Ascending aorta (tissue), 2 donors: ENCODE measurements around the gene RPL7A. TPM values are rescaled to one million over a fixed set of nuclear protein-coding genes. Genes with fewer than 3 reads are reported as not detected.
"Not testable (repeated sequence)": the region's sequence is repeated elsewhere in the genome, so short reads cannot be mapped to it uniquely, and the experiment has no call there.

ENCODE experiments used
- DNase-seq, 2 donors: peaks; one replicate each; pipeline ENCODE4 v3.0.0-alpha.2; 2019; ENCODE audit warnings: low spot score in 2 of 2
- H3K27ac ChIP-seq, 2 donors: fragments of 200-600 bp; sonication (generic); one replicate each; pipeline ENCODE4 v1.5.1; 2016 to 2017; ENCODE audit warnings: mild to moderate bottlenecking in 1 of 2
- H3K27me3 ChIP-seq: fragments of 200-600 bp; sonication (generic); one replicate; pipeline ENCODE4 v1.5.1; 2017
- H3K36me3 ChIP-seq, 2 donors: fragments of 200-600 bp; sonication (generic); one replicate each; pipeline ENCODE4 v1.5.1; 2016
- H3K4me1 ChIP-seq, 2 donors: fragments of 200-600 bp; sonication (generic); one replicate each; pipeline ENCODE4 v1.5.1; 2016 to 2017; ENCODE audit warnings: mild to moderate bottlenecking in 1 of 2
- H3K4me3 ChIP-seq, 2 donors: fragments of 200-600 bp; sonication (generic); one replicate each; pipeline ENCODE4 v1.5.1; 2016 to 2017; ENCODE audit warnings: mild to moderate bottlenecking in 1 of 2
- H3K9me3 ChIP-seq, 2 donors: fragments of 200-600 bp; sonication (generic); one replicate each; pipeline ENCODE4 v1.5.1; 2016
- intact Hi-C: fragments of 100-400 bp; cut with DNase I; formaldehyde crosslinking; loops from one replicate; pipeline ENCODE4 v1.15.1; 2023
- total RNA-seq: library from RNA; depleted of rRNA; stranded (reverse); fragments of >200 nt; gene quantifications from one replicate; pipeline ENCODE4 v1.1.0, GENCODE V29; 2016
- TF ChIP-seq, protein P1 (sequence below), 3 experiments: fragments of 200-600 bp in 2 of 3; fragments of 450-650 bp in 1 of 3; sonication (generic) in 2 of 3; IDR thresholded peaks; one replicate each; pipeline ENCODE4 v1.5.1; 2016 to 2019; ENCODE audit warnings: antibody characterized with exemption in 3 of 3, mild to moderate bottlenecking in 1 of 3, moderate library complexity in 1 of 3

The RPL7A gene
- total RNA-seq, 1 donor from 2014 or later: 1,203 TPM

- Histone ChIP-seq H3K36me3 (no peaks in the 10 kb centered on the region), H3K4me1 (no peaks in the 10 kb centered on the region), H3K27me3 (no peaks in the 10 kb centered on the region), H3K4me3 (no peak overlapping the region), H3K9me3 (no peaks in the 10 kb centered on the region), H3K27ac (no peak overlapping the region)
- TF ChIP-seq, protein P1, sequence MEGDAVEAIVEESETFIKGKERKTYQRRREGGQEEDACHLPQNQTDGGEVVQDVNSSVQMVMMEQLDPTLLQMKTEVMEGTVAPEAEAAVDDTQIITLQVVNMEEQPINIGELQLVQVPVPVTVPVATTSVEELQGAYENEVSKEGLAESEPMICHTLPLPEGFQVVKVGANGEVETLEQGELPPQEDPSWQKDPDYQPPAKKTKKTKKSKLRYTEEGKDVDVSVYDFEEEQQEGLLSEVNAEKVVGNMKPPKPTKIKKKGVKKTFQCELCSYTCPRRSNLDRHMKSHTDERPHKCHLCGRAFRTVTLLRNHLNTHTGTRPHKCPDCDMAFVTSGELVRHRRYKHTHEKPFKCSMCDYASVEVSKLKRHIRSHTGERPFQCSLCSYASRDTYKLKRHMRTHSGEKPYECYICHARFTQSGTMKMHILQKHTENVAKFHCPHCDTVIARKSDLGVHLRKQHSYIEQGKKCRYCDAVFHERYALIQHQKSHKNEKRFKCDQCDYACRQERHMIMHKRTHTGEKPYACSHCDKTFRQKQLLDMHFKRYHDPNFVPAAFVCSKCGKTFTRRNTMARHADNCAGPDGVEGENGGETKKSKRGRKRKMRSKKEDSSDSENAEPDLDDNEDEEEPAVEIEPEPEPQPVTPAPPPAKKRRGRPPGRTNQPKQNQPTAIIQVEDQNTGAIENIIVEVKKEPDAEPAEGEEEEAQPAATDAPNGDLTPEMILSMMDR (IDR thresholded peaks at IDR 0.05): no peak
- no peak for DNase-seq
- intact Hi-C loops: no loop called here
Measured at GRCh38 chr9:133389025-133389557, 41.1 kb downstream of the RPL7A start.

DNA sequence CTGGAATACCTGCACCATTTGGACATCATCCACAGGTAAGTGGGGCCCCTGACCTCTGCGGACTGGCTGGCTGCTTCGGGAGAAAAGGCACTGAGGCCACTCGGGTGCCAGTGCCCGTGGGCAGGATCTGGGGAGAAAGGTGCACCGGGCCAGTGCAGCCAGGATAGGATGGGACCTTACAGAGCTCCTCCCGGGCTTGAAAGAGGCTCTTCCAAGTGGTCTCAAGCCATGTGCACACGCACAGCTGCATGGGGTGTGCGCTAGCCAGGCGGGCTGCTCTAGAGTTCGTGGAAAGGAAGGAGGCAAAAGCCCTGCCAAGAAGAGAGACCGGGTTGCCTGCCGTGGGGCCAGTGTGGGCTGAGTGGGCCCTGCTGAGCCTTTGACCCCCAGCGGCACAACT lies 41.5 kb downstream of the RPL7A start:
- Histone ChIP-seq H3K27me3 (no peaks in the 10 kb centered on the region), H3K36me3 (no peaks in the 10 kb centered on the region), H3K27ac (no peak overlapping the region), H3K4me1 (no peaks in the 10 kb centered on the region), H3K4me3 (no peak overlapping the region), H3K9me3 (no peaks in the 10 kb centered on the region)
- DNase-seq: no peak
- intact Hi-C loops: no loop called here
- TF ChIP-seq, protein P1 (IDR thresholded peaks at IDR 0.05): no peak

DNA sequence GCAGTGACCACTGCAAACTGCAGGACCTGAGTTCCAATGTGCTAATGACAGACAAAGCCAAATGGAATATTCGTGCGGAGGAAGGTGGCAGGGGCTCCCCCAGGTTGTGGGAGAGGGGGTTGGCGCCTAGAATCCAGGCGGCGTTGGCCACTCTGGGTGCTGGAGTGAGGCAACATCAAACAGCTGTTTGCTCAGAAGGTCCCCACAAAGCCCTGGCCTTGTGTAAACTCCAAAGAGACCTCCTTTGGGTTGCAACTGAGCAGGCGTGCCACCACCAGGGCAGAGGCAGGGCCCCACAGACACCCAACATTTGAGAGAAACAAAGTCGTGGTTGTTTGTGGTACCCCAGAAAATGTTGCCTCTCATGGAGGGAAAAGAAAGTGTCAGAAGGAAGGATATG lies 42.7 kb downstream of the RPL7A start:
- intact Hi-C loops: no loop called here
- Histone ChIP-seq H3K27ac (no peak overlapping the region), H3K4me3 (no peak overlapping the region), H3K27me3 (no peaks in the 10 kb centered on the region), H3K4me1 (no peaks in the 10 kb centered on the region), H3K36me3 (no peaks in the 10 kb centered on the region), H3K9me3 (no peaks in the 10 kb centered on the region)
- DNase-seq: no peak
- TF ChIP-seq, protein P1 (IDR thresholded peaks at IDR 0.05): no peak

DNA sequence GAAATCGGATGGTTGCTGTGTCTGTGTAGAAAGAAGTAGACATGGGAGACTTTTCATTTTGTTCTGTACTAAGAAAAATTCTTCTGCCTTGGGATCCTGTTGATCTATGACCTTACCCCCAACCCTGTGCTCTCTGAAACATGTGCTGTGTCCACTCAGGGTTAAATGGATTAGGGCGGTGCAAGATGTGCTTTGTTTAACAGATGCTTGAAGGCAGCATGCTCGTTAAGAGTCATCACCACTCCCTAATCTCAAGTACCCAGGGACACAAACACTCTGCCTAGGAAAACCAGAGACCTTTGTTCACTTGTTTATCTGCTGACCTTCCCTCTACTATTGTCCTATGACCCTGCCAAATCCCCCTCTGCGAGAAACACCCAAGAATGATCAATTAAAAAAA lies 43.4 kb downstream of the RPL7A start:
- H3K4me3 ChIP-seq, H3K27me3 ChIP-seq, H3K36me3 ChIP-seq, H3K27ac ChIP-seq, DNase-seq, intact Hi-C loops, H3K4me1 ChIP-seq, H3K9me3 ChIP-seq: not testable (repeated sequence)

GRCh38 chr9:133392308-133392707 lies 44.3 kb downstream of the RPL7A start:
- intact Hi-C loops, H3K27me3 ChIP-seq, H3K4me3 ChIP-seq, H3K4me1 ChIP-seq, H3K9me3 ChIP-seq, H3K27ac ChIP-seq, H3K36me3 ChIP-seq, DNase-seq: not testable (repeated sequence)

DNA sequence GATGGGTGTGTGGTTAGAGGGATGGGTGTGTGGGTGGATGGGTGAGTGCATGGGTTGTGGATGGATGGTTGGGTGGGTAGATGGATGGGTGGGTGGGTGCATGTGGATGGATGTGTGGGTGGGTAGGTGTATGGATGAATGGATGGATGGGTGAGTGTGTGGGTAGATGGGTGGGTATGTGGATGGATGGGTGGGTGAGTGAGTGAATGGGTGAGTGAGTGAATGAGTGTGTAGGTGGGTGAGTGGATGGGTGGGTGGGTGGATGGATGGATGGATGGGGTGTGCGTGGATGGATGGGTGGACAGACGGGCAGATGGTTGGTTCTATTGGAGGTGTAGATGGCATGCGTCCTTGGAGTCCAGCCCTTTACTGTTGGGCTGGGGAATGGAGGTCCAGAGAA lies 45.4 kb downstream of the RPL7A start:
- Histone ChIP-seq H3K27ac (no peak overlapping the region), H3K4me1 (no peaks in the 10 kb centered on the region), H3K9me3 (no peaks in the 10 kb centered on the region), H3K36me3 (no peaks in the 10 kb centered on the region), H3K27me3 (no peaks in the 10 kb centered on the region), H3K4me3 (no peak overlapping the region)
- intact Hi-C loops: no loop called here
- no peak for DNase-seq
- TF ChIP-seq, protein P1 (IDR thresholded peaks at IDR 0.05): no peak

DNA sequence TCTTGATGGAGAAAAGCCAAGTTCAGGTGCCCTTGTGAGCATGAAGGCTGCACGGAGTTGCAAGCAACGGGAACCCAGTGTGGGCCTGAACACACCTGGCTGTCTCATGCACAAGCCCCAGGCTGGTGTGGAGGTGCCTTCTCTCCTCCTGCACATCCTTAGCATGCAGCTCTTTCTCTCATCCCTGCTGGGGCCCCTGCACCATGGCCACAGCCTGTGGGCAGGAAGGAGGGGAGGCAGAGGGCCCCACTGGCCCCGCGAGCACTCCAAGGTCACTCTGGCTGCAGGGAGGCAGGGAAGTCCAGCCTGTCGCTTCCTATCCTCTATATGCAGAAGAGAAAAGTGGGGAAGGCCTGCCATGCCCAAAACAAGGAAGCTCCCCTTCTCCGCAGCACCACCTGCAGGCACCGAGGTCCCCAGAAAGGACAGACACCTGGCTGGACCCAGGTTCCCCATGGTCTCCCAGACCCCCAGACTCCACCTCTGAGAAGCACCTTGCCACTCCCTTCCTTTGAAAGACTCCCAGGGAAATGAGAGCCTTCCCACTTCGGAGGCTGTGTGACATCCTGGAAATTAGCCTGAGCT lies 46.8 kb downstream of the RPL7A start:
- no peaks in the 10 kb centered on the region for H3K4me1 ChIP-seq
- H3K27ac ChIP-seq: no peak overlapping the region
- DNase-seq: no peak
- H3K27me3 ChIP-seq: no peaks in the 10 kb centered on the region
- no peaks in the 10 kb centered on the region for H3K36me3 ChIP-seq
- H3K4me3 ChIP-seq: no peak overlapping the region
- TF ChIP-seq, protein P1 (IDR thresholded peaks at IDR 0.05): no peak
- intact Hi-C loops: no loop called here
- no peaks in the 10 kb centered on the region for H3K9me3 ChIP-seq
